K562 (cell line): ENCODE measurements around the gene ATM. TPM values are rescaled to one million over a fixed set of nuclear protein-coding genes. Genes with fewer than 3 reads are reported as not detected.

Source experiments
- ATAC-seq: fragments of 200-7000 bp; cut with Tn5 transposase; 3 replicates; pipeline ENCODE4 v1.9.1; 2020; ENCODE audit warnings: moderate library complexity
- BruUV-seq: library from RNA; stranded (reverse); fragments of 400-500 nt; replicated peaks from 2 replicates; lab custom pipeline; 2021; lab: Mats Ljungman, UMichigan
- CTCF ChIA-PET: fragments of 300-600 bp; formaldehyde crosslinking; extraction: SDS; loops from one replicate; lab custom pipeline; 2021; ENCODE audit warnings: low intra/inter-chr PET ratio; lab: Yijun Ruan, JAX
- POLR2A ChIA-PET: fragments of 300-600, 350-650 bp; sonication (Branson Sonifier 250); formaldehyde crosslinking; extraction: SDS; loops from one replicate; lab custom pipeline; 2021; ENCODE audit warnings: antibody characterized with exemption, inconsistent platforms; lab: Yijun Ruan, JAX
- DNase-seq, 4 experiments: peaks; one replicate each; pipeline versions ENCODE4 v3.0.0 to v3.0.0-alpha.2; 2011 to 2018; ENCODE audit warnings: low spot score in 3 of 4, mixed read lengths in 3 of 4; ENCODE audit errors: extremely low read depth in 1 of 4
- FAIRE-seq: peaks from 2 replicates; lab custom pipeline; 2011; peaks lifted over from hg19 to GRCh38; lab: Jason Lieb, UNC
- H2AFZ ChIP-seq: 2 replicates; pipeline ENCODE4 v1.6.0; 2011; ENCODE audit warnings: low read depth, low read length, control low read depth, inconsistent platforms
- H3K27ac ChIP-seq: fragments of 200-600 bp; 3 replicates; pipeline ENCODE4 v1.8.0; 2011; ENCODE audit warnings: low read depth, mild to moderate bottlenecking, control low read depth, inconsistent platforms, low read length, moderate library complexity, mixed read lengths; ENCODE audit errors: extremely low read depth
- H3K27me3 ChIP-seq, 2 experiments: fragments of 300-600 bp in 1 of 2; 2 replicates in 1 of 2; 3 replicates in 1 of 2; pipeline versions ENCODE4 v1.6.0 to v1.8.0; 2011; ENCODE audit warnings: inconsistent platforms in 2 of 2, low read length in 2 of 2, mild to moderate bottlenecking in 1 of 2, mixed read lengths in 1 of 2, moderate library complexity in 1 of 2; ENCODE audit not compliant: control insufficient read depth in 2 of 2, insufficient read depth in 2 of 2
- H3K36me3 ChIP-seq: fragments of 300-600 bp; 3 replicates; pipeline ENCODE4 v1.8.0; 2011; ENCODE audit warnings: mild to moderate bottlenecking, low read length, inconsistent platforms; ENCODE audit not compliant: control insufficient read depth, insufficient read depth
- H3K4me1 ChIP-seq, 2 experiments: fragments of 200-600 bp in 1 of 2; replicated peaks in 1 of 2; 2 replicates in 1 of 2; 3 replicates in 1 of 2; pipeline versions ENCODE4 v1.5.1 to v1.8.0; 2011; ENCODE audit warnings: inconsistent platforms in 2 of 2, low read length in 2 of 2, mild to moderate bottlenecking in 1 of 2, mixed read lengths in 1 of 2, moderate library complexity in 1 of 2; ENCODE audit not compliant: control insufficient read depth in 2 of 2, insufficient read depth in 2 of 2
- H3K4me2 ChIP-seq: 2 replicates; pipeline ENCODE4 v1.6.1; 2011; ENCODE audit warnings: low read length, control low read depth, inconsistent platforms, mixed read lengths; ENCODE audit not compliant: insufficient read depth
- H3K4me3 ChIP-seq: fragments of 200-600 bp; sonication (generic), shearing (Covaris generic); 2 replicates; pipeline ENCODE4 v1.5.1; 2016; ENCODE audit warnings: control low read depth, inconsistent platforms
- H3K79me2 ChIP-seq: fragments of 200-600 bp; 3 replicates; pipeline ENCODE4 v1.8.0; 2011; ENCODE audit warnings: low read length, inconsistent platforms; ENCODE audit not compliant: control insufficient read depth, insufficient read depth
- H3K9ac ChIP-seq, 2 experiments: 2 replicates each; pipeline versions ENCODE4 v1.6.0 to v1.6.1; 2011; ENCODE audit warnings: low read depth in 2 of 2, low read length in 2 of 2, control low read depth in 1 of 2, inconsistent platforms in 1 of 2, mild to moderate bottlenecking in 1 of 2, mixed read lengths in 1 of 2; ENCODE audit not compliant: insufficient read depth in 1 of 2
- H3K9me1 ChIP-seq: one replicate; pipeline ENCODE4 v1.6.0; 2011; ENCODE audit warnings: inconsistent platforms, mild to moderate bottlenecking, low read length, moderate library complexity; ENCODE audit not compliant: control insufficient read depth, insufficient read depth
- H3K9me3 ChIP-seq: replicated peaks from 2 replicates; pipeline ENCODE4 v1.5.1; 2011; ENCODE audit warnings: low read depth, low read length, inconsistent platforms; ENCODE audit not compliant: control insufficient read depth, insufficient read depth
- H4K20me1 ChIP-seq: replicated peaks from 2 replicates; pipeline ENCODE4 v1.6.1; 2011; ENCODE audit warnings: low read length, inconsistent platforms, mixed read lengths; ENCODE audit not compliant: control insufficient read depth, insufficient read depth
- CEBPB ChIP-seq: fragments of 450-650 bp; IDR thresholded peaks from 2 replicates; pipeline ENCODE4 v1.6.1; 2016; ENCODE audit warnings: missing genetic modification characterization, missing compliant biosample characterization
- CEBPG ChIP-seq, 3 experiments: fragments of 200-800 bp in 1 of 3; sonication (Bioruptor generic) in 1 of 3; sonication (generic) in 1 of 3; formaldehyde crosslinking in 1 of 3; IDR thresholded peaks in 2 of 3; conservative IDR thresholded peaks in 1 of 3; 2 replicates each; pipeline versions ENCODE4 v1.6.1 to v1.8.0; 2016 to 2022; ENCODE audit warnings: missing compliant biosample characterization in 2 of 3, missing genetic modification characterization in 2 of 3, mild to moderate bottlenecking in 1 of 3, missing genetic modification reagents in 1 of 3
- CSDE1 ChIP-seq, 2 experiments: fragments of 450-650 bp; IDR thresholded peaks; 2 replicates each; pipeline ENCODE4 v1.6.1; 2016; ENCODE audit warnings: mild to moderate bottlenecking in 1 of 2
- DMBX1 ChIP-seq: fragments of 250-450 bp; sonication (Bioruptor Pico); IDR thresholded peaks from 2 replicates; pipeline ENCODE4 v1.8.0; 2022; ENCODE audit warnings: inconsistent platforms, mild to moderate bottlenecking, moderate library complexity, borderline replicate concordance
- NFE2 ChIP-seq: IDR thresholded peaks from 2 replicates; pipeline ENCODE4 v1.6.1; 2014; ENCODE audit warnings: antibody characterized with exemption, low read depth
- NFIX ChIP-seq: fragments of 250-450 bp; sonication (Bioruptor Pico); IDR thresholded peaks from 2 replicates; pipeline ENCODE4 v1.4.0; 2020; ENCODE audit warnings: low read depth, mild to moderate bottlenecking, moderate library complexity
- ZFP1 ChIP-seq: fragments of 450-650 bp; formaldehyde crosslinking; IDR thresholded peaks from 2 replicates; pipeline ENCODE4 v1.4.0; 2020; ENCODE audit warnings: mild to moderate bottlenecking, mixed read lengths
- ZNF197 ChIP-seq: fragments of 200-800 bp; sonication (Bioruptor generic); IDR thresholded peaks from 2 replicates; pipeline ENCODE4 v1.6.1; 2016; ENCODE audit warnings: low read depth, missing genetic modification characterization, missing compliant biosample characterization
- ZNF717 ChIP-seq: fragments of 250-450 bp; sonication (Bioruptor Pico); IDR thresholded peaks from 2 replicates; pipeline ENCODE4 v1.5.0; 2021
- WGBS: fragments of 100-300 bp; shearing (Covaris generic); methylation state at CpG from one replicate; pipeline ENCODE4 v1.1.6; 2016; ENCODE audit warnings: low coverage, mixed read lengths; ENCODE audit not compliant: insufficient coverage; ENCODE audit errors: missing lambda C conversion rate; 5-methylcytosine and 5-hydroxymethylcytosine counted together
- in situ Hi-C: fragments of 300-500 bp; cut with MboI; formaldehyde crosslinking; loops from 4 replicates; pipeline ENCODE4 v1.15.0; 2018; ENCODE audit warnings: inconsistent platforms, mixed read lengths
- intact Hi-C: fragments of 100-400 bp; cut with micrococcal nuclease; formaldehyde crosslinking; loops from 2 replicates; pipeline ENCODE4 v1.14.2; 2022
- polyA plus RNA-seq, 8 experiments: library from polyadenylated mRNA; depleted of rRNA in 4 of 8; stranded (reverse) in 5 of 8; unstranded in 3 of 8; fragments of >200 nt; fragmentation: Nextera tagmentation in 2 of 8; fragmentation: Illumina TruSeq in 1 of 8; extraction: Ambion mirVana in 2 of 8; extraction: Trizol in 1 of 8; gene quantifications; 2 replicates each; pipeline versions ENCODE4 v1.2.1 to v1.2.3, GENCODE V29; 2011 to 2014; ENCODE audit warnings: inconsistent platforms in 1 of 8, missing spikeins in 1 of 8
- total RNA-seq, 7 experiments: library from RNA; depleted of rRNA in 6 of 7; stranded (reverse); fragments of >200 nt in 6 of 7; fragmentation: Illumina TruSeq in 2 of 7; extraction: Trizol in 2 of 7; gene quantifications; 2 replicates each; pipeline versions ENCODE4 v1.2.1 to v1.2.3, GENCODE V29; 2011 to 2021; ENCODE audit warnings: low replicate concordance in 1 of 7
- TF ChIP-seq, protein P1 (sequence below): fragments of 250-450 bp; sonication (Bioruptor Pico); IDR thresholded peaks from 2 replicates; pipeline ENCODE4 v1.4.0; 2020; ENCODE audit warnings: borderline replicate concordance
- TF ChIP-seq, protein P2 (sequence below): sonication (generic); formaldehyde crosslinking; IDR thresholded peaks from 2 replicates; pipeline ENCODE4 v1.9.0; 2022; ENCODE audit warnings: mild to moderate bottlenecking, missing genetic modification reagents
- TF ChIP-seq, protein P3 (sequence below), 2 experiments: fragments of 200-800 bp in 1 of 2; sonication (Bioruptor generic) in 1 of 2; sonication (generic) in 1 of 2; formaldehyde crosslinking in 1 of 2; IDR thresholded peaks in 1 of 2; conservative IDR thresholded peaks in 1 of 2; 2 replicates each; pipeline versions ENCODE4 v1.5.0 to v1.6.1; 2016 to 2020; ENCODE audit warnings: missing compliant biosample characterization in 1 of 2, missing genetic modification characterization in 1 of 2, missing genetic modification reagents in 1 of 2

The ATM gene
- total and polyA plus RNA-seq, 9 of the 15 experiments (the other 6 are each of a cell fraction or from before 2014, with no cell fraction given) = 8.3 to 46.8 (median 26.2) TPM

DNA sequence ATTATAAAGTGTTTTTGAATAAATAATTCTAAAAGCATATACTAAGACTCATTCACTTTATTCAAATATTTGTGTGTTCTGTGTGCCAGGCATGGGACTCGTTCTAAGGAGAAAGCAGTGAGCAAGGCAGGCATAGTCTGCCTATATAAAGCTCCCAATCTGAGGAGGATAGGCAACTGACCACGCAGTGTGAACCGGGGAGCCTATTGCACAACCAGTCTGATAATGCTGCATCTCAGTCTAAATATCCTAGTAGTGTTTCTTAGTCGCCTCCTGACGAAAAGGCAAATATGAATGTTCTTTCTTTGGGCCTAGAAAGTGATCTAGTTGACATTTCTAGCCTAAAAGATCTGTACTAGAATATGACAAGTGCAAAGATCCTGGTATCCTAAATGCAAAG, 146.2 kb downstream of the ATM start:
- no peak overlapping the region for H3K9ac ChIP-seq
- H3K9me3 ChIP-seq = no peaks in the 10 kb centered on the region
- no peaks in the 10 kb centered on the region for H3K79me2 ChIP-seq
- no peaks in the 10 kb centered on the region; the same call in 2 of the 3 replicates for H3K36me3 ChIP-seq
- H3K4me2 ChIP-seq = no peak overlapping the region
- in situ Hi-C loops = no loop called here
- no peaks in the 10 kb centered on the region for H3K4me1 ChIP-seq
- intact Hi-C loops = no loop called here
- ChIA-PET CTCF (no interaction called here), POLR2A (interaction anchor here (0.6 to 1.3 kb wide), 2 partner anchors 32 to 152 kb away, joined by 3 read pairs; no protein-coding TSS in a partner anchor)
- H3K9me1 ChIP-seq = no peaks in the 10 kb centered on the region
- no peak overlapping the region for H2AFZ ChIP-seq
- BruUV-seq = no TSS peak
- ATAC-seq = peak; percentile 51; the same call in 1 of the 3 replicates
- DNase-seq = no peak
- TF ChIP-seq ZFP1 (CRISPR knock-in tag) (no peak), CEBPB (tag) (peak; percentile 91), CEBPG (CRISPR knock-in tag; IDR thresholded peaks at IDR 0.05) (peak; percentile 41; the same call in 1 of the 2 replicates), CEBPG (tag; conservative IDR thresholded peaks at IDR 0.05 in 1 of 2, IDR thresholded peaks at IDR 0.05 in 1 of 2) (peak in 1 of 2 experiments; percentile 9; a peak in 1 of 4 replicates)
- peak; percentile 62 for FAIRE-seq
- H3K4me3 ChIP-seq = no peak overlapping the region
- no peaks in the 10 kb centered on the region for H3K27me3 ChIP-seq
- no peak overlapping the region for H3K27ac ChIP-seq
- WGBS = 40% methylated on average over 5 of the region's 5 CpGs
- no peaks in the 10 kb centered on the region for H4K20me1 ChIP-seq

DNA sequence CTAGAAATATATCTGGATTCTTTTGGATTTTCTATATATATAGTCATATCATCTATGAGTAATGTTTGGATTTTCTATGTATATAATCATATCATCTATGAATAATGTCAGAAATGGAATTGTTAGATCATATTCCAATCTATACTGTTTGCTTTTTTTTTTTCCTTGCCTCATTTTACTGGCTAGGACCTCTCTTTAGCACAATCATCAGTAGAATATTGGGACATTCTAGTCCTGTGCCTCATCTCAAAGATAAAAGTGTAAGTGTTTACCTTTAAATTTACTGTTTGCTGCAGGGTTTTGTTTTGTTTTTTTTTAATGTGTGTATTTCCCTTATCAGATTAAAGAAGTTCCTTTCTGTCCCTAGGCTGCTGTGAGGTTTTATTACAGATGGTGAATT, 147.4 kb downstream of the ATM start:
- Histone ChIP-seq H3K9me3 (no peaks in the 10 kb centered on the region), H2AFZ (no peak overlapping the region), H3K9ac (no peak overlapping the region), H3K4me2 (no peak overlapping the region), H3K36me3 (no peaks in the 10 kb centered on the region), H3K79me2 (no peaks in the 10 kb centered on the region), H4K20me1 (no peaks in the 10 kb centered on the region), H3K27me3 (no peaks in the 10 kb centered on the region), H3K27ac (no peak overlapping the region), H3K4me1 (no peaks in the 10 kb centered on the region), H3K4me3 (no peak overlapping the region), H3K9me1 (no peaks in the 10 kb centered on the region)
- TF ChIP-seq, protein P1, sequence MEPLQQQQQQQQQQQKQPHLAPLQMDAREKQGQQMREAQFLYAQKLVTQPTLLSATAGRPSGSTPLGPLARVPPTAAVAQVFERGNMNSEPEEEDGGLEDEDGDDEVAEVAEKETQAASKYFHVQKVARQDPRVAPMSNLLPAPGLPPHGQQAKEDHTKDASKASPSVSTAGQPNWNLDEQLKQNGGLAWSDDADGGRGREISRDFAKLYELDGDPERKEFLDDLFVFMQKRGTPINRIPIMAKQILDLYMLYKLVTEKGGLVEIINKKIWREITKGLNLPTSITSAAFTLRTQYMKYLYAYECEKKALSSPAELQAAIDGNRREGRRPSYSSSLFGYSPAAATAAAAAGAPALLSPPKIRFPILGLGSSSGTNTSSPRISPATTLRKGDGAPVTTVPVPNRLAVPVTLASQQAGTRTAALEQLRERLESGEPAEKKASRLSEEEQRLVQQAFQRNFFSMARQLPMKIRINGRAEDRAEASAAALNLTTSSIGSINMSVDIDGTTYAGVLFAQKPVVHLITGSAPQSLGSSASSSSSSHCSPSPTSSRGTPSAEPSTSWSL (CRISPR knock-in tag) = no peak
- TF ChIP-seq NFE2 (no peak), ZNF197 (CRISPR knock-in tag) (no peak), NFIX (CRISPR knock-in tag) (no peak), CSDE1 (IDR thresholded peaks at IDR 0.05) (no peak), DMBX1 (no peak), ZNF717 (CRISPR knock-in tag) (no peak)
- TF ChIP-seq, protein P2, sequence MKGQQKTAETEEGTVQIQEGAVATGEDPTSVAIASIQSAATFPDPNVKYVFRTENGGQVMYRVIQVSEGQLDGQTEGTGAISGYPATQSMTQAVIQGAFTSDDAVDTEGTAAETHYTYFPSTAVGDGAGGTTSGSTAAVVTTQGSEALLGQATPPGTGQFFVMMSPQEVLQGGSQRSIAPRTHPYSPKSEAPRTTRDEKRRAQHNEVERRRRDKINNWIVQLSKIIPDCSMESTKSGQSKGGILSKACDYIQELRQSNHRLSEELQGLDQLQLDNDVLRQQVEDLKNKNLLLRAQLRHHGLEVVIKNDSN = no peak
- TF ChIP-seq, protein P3, sequence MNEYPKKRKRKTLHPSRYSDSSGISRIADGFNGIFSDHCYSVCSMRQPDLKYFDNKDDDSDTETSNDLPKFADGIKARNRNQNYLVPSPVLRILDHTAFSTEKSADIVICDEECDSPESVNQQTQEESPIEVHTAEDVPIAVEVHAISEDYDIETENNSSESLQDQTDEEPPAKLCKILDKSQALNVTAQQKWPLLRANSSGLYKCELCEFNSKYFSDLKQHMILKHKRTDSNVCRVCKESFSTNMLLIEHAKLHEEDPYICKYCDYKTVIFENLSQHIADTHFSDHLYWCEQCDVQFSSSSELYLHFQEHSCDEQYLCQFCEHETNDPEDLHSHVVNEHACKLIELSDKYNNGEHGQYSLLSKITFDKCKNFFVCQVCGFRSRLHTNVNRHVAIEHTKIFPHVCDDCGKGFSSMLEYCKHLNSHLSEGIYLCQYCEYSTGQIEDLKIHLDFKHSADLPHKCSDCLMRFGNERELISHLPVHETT (CRISPR knock-in tag; conservative IDR thresholded peaks at IDR 0.05 in 1 of 2, IDR thresholded peaks at IDR 0.05 in 1 of 2) = no peak
- no peak for DNase-seq
- ChIA-PET CTCF (no interaction called here), POLR2A (no interaction called here)
- no peak for ATAC-seq
- no TSS peak for BruUV-seq
- intact Hi-C loops = no loop called here
- no peak for FAIRE-seq
- in situ Hi-C loops = no loop called here
